Pancreas (tissue), 10 donors: ENCODE results near the gene MAMDC4. TPM values are rescaled to one million over a fixed set of nuclear protein-coding genes. Genes with fewer than 3 reads are reported as not detected.

Source experiments
- ATAC-seq, 4 donors: fragments of 200-7000 bp; cut with Tn5 transposase; one replicate each; pipeline versions ENCODE4 v1.8.0 to v1.9.1; 2020; ENCODE audit warnings: mild to moderate bottlenecking in 4 of 4, moderate library complexity in 4 of 4
- DNase-seq, 6 donors: peaks; one replicate each; pipeline ENCODE4 v3.0.0-alpha.2; 2020
- FAIRE-seq: peaks from 2 replicates; lab custom pipeline; 2012; peaks lifted over from hg19 to GRCh38; lab: Jason Lieb, UNC
- H3K27ac ChIP-seq, 4 donors: fragments of 200-600 bp; sonication (generic); 1 replicate in 3 of 4; 2 replicates in 1 of 4; pipeline versions ENCODE4 v1.5.0 to v1.8.0; 2020
- H3K27me3 ChIP-seq, 4 donors: fragments of 200-600 bp; one replicate each; pipeline ENCODE4 v1.8.0; 2021
- H3K36me3 ChIP-seq, 3 donors: fragments of 200-600 bp; sonication (generic) in 1 of 3; one replicate each; pipeline versions ENCODE4 v1.5.0 to v1.8.0; 2020 to 2021
- H3K4me1 ChIP-seq, 3 donors: fragments of 200-600 bp; one replicate each; pipeline ENCODE4 v1.8.0; 2021
- H3K4me3 ChIP-seq, 4 donors: fragments of 200-600 bp; sonication (generic) in 2 of 4; one replicate each; pipeline versions ENCODE4 v1.5.0 to v1.8.0; 2020 to 2021
- H3K9me3 ChIP-seq, 4 donors: fragments of 200-600 bp; one replicate each; pipeline ENCODE4 v1.8.0; 2021
- WGBS, 2 donors: extraction: QIAGEN DNeasy Blood & Tissue Kit; methylation state at CpG; one replicate each; pipeline ENCODE4 v1.1.7; 2013; 5-methylcytosine and 5-hydroxymethylcytosine counted together
- intact Hi-C, 3 donors: fragments of 100-400 bp; cut with DNase I; formaldehyde crosslinking; loops; one replicate each; pipeline versions ENCODE4 v1.11.1 to v1.14.2; 2022
- polyA plus RNA-seq, 2 donors: library from polyadenylated mRNA; stranded (reverse); fragments of 200-250 nt; gene quantifications; one replicate each; pipeline ENCODE4 v1.2.3, GENCODE V29; 2013
- total RNA-seq, 6 donors: library from RNA; stranded (reverse); fragmentation: NEBNext Ultra II Directional in 4 of 6; extraction: Animal tissue kit (Norgen Biotek cat#: 25700) in 4 of 6; gene quantifications; one replicate each; pipeline versions ENCODE4 v1.2.1 to v1.2.4, GENCODE V29; 2021 to 2023
- TF ChIP-seq, protein P1 (sequence below), 4 donors: fragments of 200-600 bp; sonication (generic) in 3 of 4; IDR thresholded peaks; one replicate each; pipeline versions ENCODE4 v1.5.0 to v1.8.0; 2021; ENCODE audit warnings: antibody characterized with exemption in 4 of 4
- donor health status: healthy with polysubstance abuse.
- donor health status: DM: no; HTN: no; CAD: no; lungs with moderate emphysema.
- donor health status: DM: no; HTN: no; CAD: no.
- donor health status: control.
- donor health status: control.
- donor health status: Bipolar disorder and iron deficiency.
- donor health status: DM: yes; HTN: yes; CAD: no.
- donor health status: DM: no; HTN: no; CAD: no.
- donor health status: DM: no; HTN: no; CAD: no.
- donor health status: DM: yes; HTN: yes; CAD: no.

Gene MAMDC4
- total and polyA plus RNA-seq, 8 donors: 3.0 to 38.6 (median 5.4) TPM

DNA sequence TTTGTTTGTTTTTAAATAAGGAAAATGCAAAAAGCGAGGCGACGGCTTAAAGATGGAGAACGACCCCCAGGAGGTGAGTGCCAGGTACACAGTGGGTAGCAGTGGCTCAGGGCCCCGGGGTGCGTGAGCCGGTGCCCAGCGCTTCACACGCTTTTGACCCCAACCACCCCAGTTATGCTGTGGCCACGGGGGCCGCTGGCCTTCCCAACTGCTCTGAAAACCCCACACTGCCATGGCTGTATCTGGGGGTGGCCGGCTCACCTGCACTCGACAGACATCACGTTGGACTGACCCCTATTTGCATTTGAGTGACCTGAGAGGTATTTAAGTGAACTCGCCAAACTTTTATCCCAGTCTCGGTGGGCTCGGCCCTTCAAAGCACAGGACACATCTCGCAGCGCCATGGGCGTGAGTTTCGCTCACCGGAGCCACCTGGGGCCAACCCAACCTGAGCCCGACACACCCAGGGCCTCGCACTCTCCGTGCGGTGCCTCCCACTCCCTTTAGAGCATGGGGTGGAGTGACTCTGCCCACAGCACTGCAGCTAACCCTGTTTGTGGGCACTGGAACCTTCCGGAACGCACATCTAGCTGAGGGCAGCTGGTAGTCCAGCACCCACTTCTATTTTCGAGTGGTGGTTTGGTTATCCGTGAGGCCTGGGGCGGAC, 23.5 kb upstream of the MAMDC4 start:
- Histone ChIP-seq H3K4me3 (no peak overlapping the region), H3K27ac (no peak overlapping the region), H3K4me1 (peaks cover 0 to 16% (median 6%) of the 10 kb centered on the region in 3 donors), H3K36me3 (peaks cover 0 to 40% (median 11%) of the 10 kb centered on the region in 3 donors), H3K9me3 (no peaks in the 10 kb centered on the region), H3K27me3 (no peaks in the 10 kb centered on the region)
- intact Hi-C loops: no loop called here
- DNase-seq: peak in 1 of 6 donors; percentile 51
- WGBS, 2 donors: 92 to 94% methylated on average over 31 of the region's 31 CpGs
- FAIRE-seq: no peak
- TF ChIP-seq, protein P1, sequence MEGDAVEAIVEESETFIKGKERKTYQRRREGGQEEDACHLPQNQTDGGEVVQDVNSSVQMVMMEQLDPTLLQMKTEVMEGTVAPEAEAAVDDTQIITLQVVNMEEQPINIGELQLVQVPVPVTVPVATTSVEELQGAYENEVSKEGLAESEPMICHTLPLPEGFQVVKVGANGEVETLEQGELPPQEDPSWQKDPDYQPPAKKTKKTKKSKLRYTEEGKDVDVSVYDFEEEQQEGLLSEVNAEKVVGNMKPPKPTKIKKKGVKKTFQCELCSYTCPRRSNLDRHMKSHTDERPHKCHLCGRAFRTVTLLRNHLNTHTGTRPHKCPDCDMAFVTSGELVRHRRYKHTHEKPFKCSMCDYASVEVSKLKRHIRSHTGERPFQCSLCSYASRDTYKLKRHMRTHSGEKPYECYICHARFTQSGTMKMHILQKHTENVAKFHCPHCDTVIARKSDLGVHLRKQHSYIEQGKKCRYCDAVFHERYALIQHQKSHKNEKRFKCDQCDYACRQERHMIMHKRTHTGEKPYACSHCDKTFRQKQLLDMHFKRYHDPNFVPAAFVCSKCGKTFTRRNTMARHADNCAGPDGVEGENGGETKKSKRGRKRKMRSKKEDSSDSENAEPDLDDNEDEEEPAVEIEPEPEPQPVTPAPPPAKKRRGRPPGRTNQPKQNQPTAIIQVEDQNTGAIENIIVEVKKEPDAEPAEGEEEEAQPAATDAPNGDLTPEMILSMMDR (IDR thresholded peaks at IDR 0.05): no peak
- ATAC-seq: no peak

DNA sequence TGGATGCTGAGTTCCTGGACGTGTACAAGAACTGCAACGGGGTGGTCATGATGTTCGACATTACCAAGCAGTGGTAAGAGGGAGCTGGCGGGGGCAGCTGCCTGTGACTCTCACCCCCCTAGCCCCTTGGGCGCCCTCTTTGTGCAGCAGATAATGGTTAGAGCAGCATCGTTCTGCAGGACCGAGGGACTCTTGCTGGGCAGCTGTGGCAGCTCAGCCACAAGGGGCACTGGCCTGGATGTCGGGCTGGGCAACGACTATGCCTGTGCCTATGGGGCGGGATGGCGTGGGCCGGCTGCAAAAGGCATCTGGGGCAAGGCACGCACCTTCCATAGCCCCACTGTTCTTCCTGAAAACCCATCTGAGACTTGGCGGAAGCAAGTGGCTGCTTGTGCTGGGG, 22.7 kb upstream of the MAMDC4 start:
- peaks cover 0 to 40% (median 11%) of the 10 kb centered on the region in 3 donors for H3K36me3 ChIP-seq
- no peaks in the 10 kb centered on the region for H3K9me3 ChIP-seq
- H3K27me3 ChIP-seq: no peaks in the 10 kb centered on the region
- TF ChIP-seq, protein P1 (IDR thresholded peaks at IDR 0.05): no peak
- H3K4me3 ChIP-seq: no peak overlapping the region
- ATAC-seq: no peak
- H3K4me1 ChIP-seq: peaks cover 0 to 16% (median 6%) of the 10 kb centered on the region in 3 donors
- H3K27ac ChIP-seq: no peak overlapping the region
- WGBS, 2 donors: 92 to 95% methylated on average over 14 of the region's 14 CpGs
- DNase-seq: peak in 2 of 6 donors; percentile 37 to 59
- FAIRE-seq: no peak
- intact Hi-C loops: no loop called here

DNA sequence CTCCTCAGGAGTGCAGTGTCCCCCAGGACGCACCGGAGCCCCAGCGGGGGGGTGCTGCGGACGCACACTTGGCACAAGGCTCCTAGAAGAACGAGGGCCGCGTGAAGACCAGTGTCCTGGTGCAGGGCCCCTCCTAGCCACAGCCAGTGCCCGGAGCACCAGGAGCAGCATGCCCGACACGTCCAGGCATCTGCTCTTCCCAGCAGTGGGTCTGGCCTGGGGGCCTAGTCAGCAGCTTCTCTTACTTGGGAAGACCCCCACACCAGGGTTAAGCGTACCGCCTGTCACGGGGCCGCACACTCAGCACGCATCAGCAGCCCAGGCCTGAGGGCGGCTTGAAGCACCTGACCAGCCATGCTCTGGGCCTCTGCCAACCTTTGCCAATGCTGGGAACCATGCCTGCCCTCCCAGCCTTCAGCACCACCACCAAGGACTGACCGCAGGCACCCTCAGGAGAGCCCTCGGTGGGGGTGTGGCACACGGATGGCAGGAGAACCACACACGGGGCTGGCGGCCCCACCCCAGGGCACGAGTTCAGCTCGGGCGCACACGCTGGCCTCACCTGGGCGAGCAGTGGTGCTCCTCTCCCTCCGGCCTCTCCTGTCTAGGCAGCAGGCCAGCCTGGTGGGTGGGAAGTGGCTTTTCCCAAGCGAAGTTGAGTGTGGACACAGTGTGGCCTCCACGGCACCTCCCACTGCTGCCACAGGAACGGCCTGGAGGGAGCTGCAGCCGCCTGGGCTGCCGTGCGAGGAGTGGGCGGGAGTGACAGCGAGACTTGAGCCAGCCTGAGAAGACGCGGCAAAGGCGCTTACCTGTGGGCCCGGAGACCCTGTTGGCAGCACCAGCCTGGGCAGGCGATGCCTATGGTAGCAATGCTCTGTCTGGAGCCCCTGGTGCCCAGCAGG, 21.9 kb upstream of the MAMDC4 start:
- FAIRE-seq: no peak
- H3K9me3 ChIP-seq: no peaks in the 10 kb centered on the region
- H3K4me3 ChIP-seq: no peak overlapping the region
- peaks cover 0 to 40% (median 11%) of the 10 kb centered on the region in 3 donors for H3K36me3 ChIP-seq
- H3K27ac ChIP-seq: no peak overlapping the region
- DNase-seq: peak in 4 of 6 donors; percentile 6 to 73 (median 36)
- intact Hi-C loops: no loop called here
- H3K27me3 ChIP-seq: no peaks in the 10 kb centered on the region
- peaks cover 0 to 16% (median 6%) of the 10 kb centered on the region in 3 donors for H3K4me1 ChIP-seq
- WGBS, 2 donors: 91 to 92% methylated on average over 41 of the region's 41 CpGs
- no peak for ATAC-seq
- TF ChIP-seq, protein P1 (IDR thresholded peaks at IDR 0.05): no peak

DNA sequence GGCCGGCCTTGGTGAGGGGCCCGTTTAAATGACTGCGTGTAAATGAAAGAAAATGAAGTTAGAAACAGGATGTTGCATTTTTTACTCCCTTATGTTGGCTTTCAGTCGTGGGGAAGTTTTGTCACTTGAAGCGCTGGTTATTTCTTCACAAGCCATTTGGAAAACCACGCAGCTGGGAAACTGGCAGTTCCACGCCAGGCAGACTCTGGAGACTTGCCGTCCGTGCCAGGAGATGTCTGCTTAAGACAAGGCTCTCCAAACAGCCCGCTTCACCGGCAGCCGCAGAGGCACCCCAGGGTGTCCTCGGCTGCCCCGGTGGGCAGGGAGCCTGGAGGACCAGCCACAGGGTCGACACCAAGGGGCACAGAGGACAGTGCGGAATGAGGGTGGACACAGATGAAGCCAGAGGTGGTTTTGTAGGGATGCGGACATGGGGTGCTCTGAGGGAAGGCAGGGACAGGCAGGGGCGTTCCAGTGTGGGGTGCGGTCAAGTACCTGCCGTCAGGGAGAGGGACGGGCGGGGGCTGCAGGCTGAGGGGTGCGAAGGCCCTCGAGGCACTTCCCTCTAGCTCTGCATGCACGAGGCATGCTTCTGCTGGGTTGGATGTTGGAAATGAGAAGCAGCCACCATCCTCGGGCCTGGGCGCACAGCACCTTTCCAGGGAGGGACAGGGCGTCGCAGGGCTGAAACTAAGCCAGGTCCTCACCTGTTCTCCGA, 21.0 kb upstream of the MAMDC4 start:
- DNase-seq (peak in 1 of 6 donors; percentile 55), ATAC-seq (no peak), FAIRE-seq (no peak)
- Histone ChIP-seq H3K27ac (no peak overlapping the region), H3K9me3 (no peaks in the 10 kb centered on the region), H3K36me3 (peaks cover 0 to 32% (median 7%) of the 10 kb centered on the region in 3 donors), H3K4me3 (no peak overlapping the region), H3K4me1 (peaks cover 0 to 16% (median 6%) of the 10 kb centered on the region in 3 donors), H3K27me3 (no peaks in the 10 kb centered on the region)
- WGBS, 2 donors: 92 to 93% methylated on average over 29 to 30 of the region's 30 CpGs
- intact Hi-C loops: no loop called here
- TF ChIP-seq, protein P1 (IDR thresholded peaks at IDR 0.05): no peak
